ENCODE results near the gene IQCN. TPM values are rescaled to one million over a fixed set of nuclear protein-coding genes. Genes with fewer than 3 reads are reported as not detected.

The IQCN gene
- total RNA-seq, 1 donor from 2014 or later: 2.4 TPM

DNA sequence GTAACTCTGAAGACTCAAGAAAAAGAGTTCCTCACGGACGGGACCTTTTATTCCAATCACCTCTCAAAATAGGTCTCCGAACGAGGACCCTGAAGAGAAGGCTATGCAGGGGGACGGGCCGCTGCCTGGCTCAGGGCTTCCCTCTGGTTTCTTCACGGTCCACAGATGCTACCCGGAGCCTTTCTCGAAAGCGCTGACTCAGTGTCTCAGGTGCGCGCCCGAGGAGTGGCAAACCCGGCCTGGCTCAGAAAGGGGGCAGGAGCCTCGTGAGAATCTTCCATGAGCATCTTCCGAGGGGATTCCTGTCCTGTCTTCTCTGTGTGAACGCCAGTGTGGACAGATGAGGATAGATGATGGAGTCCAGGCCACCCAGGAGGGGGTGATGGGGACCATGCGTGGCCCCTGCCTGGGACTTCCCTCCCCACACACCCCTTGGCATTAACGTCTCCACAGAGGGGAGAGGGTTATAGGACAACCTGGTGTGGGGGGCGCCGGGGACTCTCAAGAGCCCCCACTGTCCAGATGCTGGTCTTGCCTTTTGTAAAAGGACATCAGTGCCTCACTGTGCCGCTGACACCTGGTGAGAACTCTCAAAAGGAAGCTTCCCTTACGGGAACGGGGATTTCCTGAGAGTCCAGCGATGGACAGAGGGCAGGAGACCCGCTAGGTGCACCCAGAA lies 32.1 kb upstream of the IQCN start:
- DNase-seq (ENCODE audit: extremely low read depth, low read depth, low spot score): no peak

DNA sequence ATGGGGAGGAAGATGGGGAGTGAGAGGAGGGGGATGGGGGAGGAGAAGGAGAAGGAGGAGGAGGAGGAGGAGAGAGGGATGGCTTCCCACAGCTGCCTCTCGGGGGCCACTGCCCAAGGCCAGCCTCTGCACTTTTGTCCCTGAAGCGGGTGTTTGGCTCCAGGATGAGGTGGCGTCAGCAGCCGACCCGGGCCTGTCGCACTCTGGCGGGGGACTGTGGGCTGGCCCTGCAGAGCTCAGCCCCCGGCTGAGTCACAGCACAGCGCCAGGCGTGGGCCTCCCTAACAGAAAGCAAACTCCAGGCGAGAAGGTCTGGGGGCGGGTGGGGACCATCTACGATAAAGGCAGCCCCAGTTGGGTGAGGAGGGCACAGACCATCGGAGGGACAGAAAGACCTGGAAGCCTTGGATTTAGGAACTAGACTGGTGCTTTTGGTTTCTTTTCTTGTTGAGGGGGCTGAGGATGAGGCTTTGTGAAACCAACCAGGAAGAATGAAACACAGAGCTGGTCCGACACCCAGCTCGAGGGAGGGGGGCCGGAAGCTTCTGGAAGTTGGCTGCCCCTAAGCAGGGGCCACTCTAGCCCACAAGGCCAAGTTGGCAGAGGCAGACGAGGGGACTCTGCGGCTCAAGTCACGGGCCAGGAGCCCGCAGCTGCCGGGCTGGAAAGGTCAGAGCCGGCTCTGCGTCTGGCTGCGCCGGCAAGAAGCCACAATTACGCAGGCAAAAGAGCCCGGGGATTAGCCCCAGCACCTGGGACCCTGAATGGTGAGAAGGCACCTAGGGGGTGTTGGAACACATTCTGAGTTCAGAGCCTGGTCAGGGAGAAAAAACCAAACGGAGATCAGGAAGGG lies 30.4 kb upstream of the IQCN start:
- DNase-seq (ENCODE audit: extremely low read depth, low read depth, low spot score): no peak

DNA sequence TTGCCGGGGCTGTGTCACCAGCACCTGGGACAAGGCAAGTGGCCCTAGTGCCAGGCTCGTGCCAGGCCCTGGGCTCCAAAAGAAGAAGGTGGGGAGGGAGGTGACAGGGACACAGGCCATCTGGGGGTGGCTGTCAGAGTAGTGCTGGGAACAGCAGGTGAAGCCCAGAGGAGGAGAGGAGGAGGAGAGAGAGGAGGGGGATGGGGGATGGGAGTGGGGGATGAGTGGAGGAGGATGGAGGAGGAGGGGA lies 29.9 kb upstream of the IQCN start:
- no peak for DNase-seq (ENCODE audit: extremely low read depth, low read depth, low spot score)

DNA sequence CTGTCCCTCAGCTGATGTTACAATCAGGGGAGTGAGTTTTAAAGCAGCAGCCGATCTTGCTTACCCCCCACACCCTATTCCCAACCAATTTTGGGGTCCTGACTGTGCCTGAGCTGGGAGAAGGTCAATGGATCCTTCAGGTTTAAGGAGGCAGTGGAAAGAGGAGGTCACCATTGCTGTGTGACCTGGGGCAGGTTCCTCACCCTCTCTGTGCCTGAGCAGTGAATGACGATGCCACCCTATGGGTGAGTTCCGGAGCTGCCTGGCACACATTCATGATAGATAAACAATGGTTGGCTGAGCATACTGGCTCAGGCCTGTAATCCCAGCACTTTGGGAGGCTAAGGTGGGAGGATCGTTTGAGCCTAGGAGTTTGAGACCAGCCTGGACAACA lies 27.5 kb upstream of the IQCN start:
- DNase-seq (ENCODE audit: extremely low read depth, low read depth, low spot score): no peak

DNA sequence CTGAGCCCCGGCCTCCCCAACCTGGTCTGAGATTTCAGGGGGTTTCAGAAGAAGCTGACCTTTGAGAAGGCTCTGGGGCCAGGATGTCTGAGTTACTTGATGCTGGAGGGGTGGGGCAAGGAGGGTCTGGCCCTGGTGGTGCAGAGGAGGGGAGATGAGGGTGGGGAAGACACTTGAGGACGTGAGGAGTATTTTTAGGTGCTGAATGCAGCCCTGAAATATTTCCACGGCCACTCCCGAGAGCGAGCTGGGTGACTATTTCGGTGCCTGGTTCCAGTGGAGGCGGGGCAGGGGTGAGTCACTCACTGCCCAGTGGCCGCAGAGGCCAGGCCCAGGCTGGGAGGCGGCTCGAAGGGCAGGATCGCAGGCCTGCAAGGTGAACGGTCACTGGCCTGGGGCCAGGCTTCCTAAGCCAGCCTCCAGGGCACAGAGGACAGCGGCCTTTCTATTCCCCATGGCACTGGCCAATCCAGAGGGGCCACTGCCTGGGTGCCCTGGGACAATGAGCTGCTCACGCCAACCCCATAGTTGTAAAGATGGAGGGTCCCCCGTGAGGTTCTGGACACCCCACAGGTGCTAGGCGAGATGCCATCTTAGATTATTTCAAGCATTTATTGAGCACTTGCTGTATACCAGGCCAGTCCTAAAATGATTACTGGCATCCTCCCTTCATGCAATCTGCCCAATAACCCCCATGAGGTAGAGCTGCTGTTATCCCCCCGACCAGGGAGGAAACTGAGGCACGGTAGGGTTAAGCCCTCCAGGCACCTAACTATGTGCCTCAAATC lies 26.9 kb upstream of the IQCN start:
- no peak for DNase-seq (ENCODE audit: extremely low read depth, low read depth, low spot score)

DNA sequence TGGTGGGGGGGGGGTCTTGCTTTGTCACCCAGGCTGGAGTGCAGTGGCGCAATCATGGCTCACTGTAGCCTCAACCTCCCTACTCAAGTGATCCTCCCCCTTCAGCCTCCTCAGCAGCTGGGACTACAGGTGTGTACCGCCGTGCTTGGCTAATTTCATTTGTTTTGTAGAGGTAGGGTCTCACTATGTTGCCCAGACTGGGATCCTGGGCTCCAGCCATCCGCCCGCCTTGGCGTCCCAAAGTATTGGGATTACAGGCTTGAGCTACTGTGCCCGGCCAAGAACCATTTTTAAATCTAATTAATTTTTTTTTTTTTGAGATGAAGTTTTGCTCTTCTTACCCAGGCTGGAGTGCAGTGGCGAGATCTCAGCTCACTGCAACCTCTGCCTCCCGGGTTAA lies 25.4 kb upstream of the IQCN start:
- no peak for DNase-seq (ENCODE audit: extremely low read depth, low read depth, low spot score)

DNA sequence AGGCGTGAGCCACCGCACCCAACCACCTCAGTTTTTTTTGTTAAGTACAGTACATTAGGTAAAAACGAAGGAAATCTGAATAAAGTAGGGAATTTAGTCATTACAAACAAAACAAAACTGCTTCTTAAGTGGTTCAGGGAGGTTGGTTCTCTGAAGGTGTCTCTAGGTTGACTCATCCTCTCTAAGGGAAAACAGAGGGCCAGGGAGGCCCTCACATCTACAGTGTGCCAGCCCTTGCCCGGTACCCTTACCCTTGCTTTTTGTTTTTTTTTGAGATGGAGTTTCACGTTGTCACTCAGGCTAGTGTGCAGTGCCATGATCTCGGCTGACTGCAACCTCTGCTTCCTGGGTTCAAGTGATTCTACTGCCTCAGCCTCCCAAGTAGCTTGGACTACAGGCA lies 24.3 kb upstream of the IQCN start:
- DNase-seq (ENCODE audit: extremely low read depth, low read depth, low spot score): no peak

DNA sequence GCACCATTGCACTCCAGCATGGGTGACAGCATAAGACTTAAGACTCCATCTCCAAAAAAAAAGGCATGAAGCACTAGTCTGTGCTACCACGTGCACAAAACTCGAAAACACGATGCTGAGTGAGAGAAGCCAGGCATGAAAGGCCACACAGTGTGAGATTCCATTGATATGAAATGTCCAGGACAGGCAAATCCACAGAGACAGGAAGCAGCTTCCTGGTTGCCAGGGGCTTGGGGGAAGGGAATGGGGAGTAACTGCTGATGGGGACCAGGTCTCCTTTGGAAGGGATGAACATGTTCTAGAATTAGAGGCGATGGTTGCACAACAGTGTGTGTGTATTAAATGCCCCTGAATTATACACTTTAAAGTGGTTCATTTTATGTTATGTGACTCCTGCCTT lies 23.1 kb upstream of the IQCN start:
- DNase-seq (ENCODE audit: extremely low read depth, low read depth, low spot score): no peak

DNA sequence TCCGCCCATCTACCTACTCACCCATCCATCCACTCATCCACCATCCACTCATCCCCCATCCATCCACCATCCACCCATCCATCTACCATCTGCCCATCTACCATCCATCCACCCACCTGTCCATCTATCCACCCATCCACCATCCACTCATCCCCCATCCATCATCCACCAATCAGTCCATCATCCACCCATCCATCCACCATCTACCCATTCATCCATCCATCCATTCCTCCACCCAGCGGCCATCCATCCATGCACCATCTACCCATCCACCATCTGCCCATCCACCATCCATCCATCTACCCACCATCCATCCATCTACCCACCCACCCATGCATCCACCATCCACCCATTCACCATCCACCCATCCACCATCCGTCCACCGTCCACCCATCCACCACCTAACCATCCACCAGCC lies 20.8 kb upstream of the IQCN start:
- DNase-seq (ENCODE audit: extremely low read depth, low read depth, low spot score): no peak

DNA sequence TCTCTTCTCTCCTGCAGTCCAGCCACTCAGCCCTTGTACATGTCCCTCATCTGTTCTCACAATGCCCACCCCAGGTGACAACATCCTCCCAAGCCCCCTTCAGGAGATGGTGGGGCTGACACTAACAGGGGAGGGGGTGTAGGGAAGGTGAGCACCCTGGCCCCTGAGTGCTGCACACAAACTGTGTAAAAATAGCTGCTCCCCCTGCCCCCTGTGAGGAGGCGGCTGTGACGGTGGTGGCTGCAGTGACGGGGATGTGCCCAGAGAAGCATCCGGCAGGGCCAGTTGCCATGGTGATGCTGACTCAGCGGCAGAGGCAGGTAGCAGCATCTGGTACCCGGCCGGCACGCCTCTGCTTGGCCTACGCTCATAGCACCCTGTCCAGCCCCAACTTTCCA lies 20.2 kb upstream of the IQCN start:
- DNase-seq (ENCODE audit: extremely low read depth, low read depth, low spot score): no peak

DNA sequence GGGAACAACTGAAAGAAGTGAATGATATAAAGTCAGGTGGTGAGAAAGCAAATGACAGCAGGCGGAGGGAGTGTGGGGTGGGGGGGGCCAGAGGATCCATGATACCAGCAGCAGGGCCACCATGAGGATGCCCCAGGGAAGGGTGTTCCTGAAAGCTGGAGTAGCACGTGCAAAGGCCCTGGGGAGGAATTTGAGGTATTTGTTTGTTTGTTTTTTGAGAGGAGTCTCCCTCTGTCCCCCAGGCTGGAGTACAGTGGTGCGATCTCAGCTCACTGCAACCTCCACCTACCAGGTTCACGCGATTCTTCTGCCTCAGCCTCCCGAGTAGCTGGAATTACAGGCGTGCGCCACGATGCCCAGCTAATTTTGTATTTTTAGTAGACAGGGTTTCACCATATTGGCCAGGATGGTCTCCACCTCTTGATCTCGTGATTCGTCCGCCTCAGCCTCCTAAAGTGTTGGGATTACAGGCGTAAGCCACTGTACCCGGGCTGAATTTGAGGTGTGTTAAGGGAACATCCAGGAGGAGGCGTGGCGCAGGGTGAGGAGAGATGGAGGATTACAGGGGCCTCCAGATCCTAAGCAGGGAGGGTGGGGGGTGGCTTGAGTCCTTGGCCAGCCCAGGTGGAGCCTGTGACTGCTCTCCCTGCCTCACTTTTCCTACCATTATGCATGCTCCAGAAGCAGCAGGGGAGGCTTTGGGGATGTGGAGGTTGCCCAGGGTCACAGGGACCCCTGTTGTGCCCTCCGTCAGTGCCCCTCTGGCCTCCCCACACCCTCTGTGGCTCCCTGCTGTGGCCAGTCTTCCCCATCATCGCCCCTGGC lies 19.6 kb upstream of the IQCN start:
- DNase-seq (ENCODE audit: extremely low read depth, low read depth, low spot score): no peak

DNA sequence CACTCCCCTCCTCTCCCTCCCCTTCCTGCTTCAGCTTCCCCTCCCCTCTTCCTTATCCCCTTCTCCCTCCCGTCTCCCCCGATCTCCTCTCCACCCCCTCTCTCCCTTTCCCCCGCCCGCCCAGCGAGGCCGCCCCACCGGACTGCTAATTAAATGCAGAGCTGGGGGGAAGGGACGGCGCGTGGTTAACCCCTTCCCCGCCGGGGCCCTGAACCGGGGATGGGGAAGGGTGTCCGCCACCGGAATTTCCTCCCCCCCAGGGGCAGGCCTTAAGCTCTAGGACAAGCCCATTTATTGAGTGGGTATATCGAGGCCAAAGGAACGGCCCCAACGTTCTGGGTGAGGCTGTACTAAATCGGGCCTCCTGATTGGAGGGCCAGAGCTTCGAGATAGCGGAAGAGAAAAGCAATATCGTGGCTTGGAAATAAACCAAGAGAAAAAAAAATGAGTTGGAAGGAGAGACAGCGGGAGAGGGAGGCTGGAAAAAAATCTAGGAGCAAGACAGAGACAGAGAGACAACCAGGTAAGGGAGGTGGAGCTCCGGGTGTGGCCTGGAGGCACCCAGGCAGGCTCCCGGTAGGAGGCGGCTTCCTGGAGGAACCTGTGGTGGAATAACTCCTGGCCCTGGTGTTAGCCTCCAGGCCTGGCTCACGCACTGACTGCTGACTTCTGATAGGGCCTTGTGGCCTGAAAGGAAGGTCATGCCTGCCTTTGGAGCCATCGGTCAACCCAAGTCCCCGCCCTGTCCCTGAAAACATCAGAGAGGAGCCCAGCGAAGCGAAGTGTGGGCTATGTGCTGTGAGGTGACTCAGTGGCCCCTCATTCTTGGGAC lies 18.8 kb upstream of the IQCN start:
- DNase-seq (ENCODE audit: extremely low read depth, low read depth, low spot score): no peak

DNA sequence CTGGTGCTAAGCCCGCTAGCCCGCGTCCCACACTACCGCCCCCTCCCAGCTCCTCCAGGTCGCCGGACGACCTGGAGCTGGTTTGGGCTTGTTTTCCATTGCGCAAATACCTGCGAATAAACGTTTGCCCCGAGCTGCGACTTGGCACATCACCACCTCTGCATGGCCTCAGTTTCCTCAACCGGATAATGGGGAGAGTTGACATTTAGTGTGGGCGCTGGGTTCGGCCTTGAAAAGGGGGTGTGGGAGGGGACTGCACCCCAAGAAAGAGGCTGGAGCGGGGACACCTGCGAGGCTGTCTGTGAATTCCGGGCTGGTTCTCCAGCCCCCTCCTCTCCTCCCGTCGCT lies 18.2 kb upstream of the IQCN start:
- DNase-seq (ENCODE audit: extremely low read depth, low read depth, low spot score): no peak

DNA sequence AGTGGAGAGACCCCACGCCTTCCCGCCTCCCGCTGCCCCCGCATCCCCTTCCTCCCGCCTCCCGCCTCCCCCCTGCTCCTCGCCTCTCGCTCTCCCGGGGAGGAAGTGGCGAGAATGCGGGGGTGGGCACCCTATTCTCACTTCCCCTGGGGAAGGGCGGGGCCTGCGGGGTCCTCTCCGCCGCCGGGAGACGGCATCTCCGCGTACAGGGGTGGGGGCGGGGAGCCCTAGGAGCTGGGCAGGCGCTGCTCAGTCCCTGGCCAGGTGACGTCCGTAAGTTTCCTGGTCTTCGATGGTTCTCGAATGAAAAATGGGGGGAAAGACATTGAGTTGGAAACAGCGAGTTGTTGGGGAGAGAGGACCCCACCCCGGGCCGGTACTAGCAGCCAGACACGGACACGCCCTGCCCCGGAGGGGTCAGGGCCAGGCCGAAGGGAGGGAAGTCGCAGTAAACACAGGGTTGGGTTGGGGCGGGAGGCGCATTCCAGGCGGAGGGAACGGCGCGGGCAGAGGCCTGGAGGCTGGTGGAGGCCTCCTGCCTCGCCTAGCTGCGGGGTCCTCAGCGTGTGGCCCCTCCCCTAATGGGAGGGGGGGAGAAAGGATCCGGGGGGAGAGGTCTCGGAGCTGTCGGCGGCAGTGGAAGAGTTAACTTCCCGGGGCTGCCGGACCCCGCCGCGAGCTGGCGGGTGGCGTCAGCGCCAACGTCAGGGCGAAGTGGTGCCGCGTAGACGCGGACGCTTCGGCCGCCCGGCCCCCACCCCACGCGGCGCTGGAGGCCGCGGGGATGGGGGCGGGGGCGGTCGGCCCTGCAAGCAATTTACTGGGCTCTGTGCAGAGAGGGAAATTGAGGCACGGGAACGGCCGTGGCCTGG lies 17.6 kb upstream of the IQCN start:
- no peak for DNase-seq (ENCODE audit: extremely low read depth, low read depth, low spot score)

DNA sequence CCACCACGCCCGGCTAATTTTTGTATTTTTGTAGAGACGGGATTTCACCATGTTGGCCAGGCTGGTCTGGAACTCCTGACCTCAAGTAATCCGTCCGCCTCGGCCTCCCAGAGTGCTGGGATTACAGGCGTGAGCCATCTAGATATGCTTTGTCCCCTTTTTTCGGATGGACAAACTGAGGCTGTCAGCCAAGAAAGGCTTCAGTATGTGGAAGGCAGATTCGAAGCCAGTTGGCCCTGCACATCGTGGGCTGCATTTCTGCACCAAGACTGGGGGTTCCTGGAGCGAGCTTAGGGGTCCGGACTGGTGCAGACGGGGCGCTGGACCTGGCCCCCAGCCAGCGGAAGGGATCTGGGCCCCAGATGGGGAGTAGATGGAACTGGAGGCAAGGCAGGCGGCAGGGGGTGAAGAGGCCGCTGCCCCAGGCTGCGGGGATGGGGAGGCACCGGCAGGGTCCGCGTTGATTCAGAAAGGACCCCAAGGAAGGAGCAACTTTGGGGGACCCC lies 16.8 kb upstream of the IQCN start:
- no peak for DNase-seq (ENCODE audit: extremely low read depth, low read depth, low spot score)

DNA sequence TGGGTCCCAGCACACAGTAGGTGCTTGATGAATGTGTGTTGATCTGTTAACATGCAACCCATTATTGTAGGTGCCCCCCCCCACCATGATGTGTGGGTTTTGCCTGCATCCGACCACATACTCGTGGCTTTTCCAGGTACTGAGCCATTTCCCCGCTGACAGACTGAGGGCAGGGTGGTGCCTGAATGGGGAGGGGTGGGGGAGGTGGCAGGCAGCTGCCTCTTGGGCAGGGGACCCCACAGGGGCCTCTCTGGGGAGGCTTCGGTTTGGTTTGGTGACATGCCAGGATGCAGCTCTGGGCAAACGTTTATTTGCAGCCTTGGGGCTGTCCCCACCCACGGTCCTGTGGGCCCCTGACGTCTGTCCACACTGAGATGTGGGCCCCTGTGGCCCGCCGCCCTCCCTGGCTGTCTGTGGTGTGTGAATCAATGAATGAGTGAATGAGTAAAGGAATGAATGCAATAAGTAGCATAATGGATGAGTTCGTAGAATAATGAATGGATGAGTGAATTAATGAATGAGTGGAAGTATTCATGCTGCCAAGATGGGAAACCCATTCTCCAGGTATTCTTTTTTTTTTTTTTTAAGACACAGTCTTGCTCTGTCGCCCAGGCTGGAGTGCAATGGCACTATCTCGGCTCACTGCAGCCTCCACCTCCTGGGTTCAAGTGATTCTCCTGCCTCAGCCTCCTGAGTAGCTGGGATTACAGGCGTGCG lies 16.2 kb upstream of the IQCN start:
- no peak for DNase-seq (ENCODE audit: extremely low read depth, low read depth, low spot score)

DNA sequence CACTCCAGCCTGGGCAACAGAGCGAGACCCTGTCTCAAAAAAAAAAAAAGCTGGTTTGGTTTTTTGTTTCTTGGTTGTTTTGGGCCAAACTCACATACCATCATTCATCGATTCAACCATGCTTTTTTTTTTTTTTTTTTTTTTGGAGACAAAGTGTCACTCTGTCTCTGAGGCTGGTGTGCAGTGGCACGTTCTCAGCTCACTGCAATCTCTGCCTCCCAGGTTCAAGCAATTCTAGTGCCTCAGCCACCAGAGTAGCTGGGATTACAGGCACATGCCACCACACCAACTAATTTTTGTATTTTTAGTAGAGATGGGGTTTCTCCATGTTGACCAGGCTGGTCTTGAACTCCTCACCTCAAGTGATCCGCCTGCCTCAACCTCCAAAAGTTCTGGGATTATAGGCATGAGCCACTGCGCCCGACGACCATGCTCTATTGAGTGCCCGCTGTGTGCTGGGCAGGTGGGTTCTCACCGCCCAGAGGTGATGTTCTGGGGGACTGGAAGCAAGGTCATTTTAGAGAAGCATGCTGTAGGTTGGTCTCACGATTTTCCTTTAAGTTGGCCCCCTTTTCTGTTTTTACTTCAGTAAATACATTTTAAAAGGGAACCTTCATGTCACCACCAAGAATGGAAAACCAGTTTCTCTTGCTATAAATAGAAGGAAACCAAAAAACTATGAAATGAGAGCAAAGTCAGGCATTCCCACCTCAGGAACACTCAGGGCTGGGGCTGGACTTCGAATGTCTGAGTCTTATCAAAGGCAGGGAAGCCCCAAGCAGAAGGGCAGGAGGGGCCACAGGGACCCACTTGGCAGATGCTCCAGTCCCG lies 15.4 kb upstream of the IQCN start:
- no peak for DNase-seq (ENCODE audit: extremely low read depth, low read depth, low spot score)

Measured in glomerular endothelial cell (primary cell).